Activated CD8-positive, alpha-beta memory T cell treated with anti-CD3 and anti-CD28 coated beads for 1 hour (primary cell): ENCODE data around the gene TEX2.
"Not testable (repeated sequence)": the region's sequence is repeated elsewhere in the genome, so short reads cannot be mapped to it uniquely, and the experiment has no call there.

ENCODE experiments used
- DNase-seq, 2 donors: peaks; one replicate each; pipeline ENCODE4 v3.0.0-alpha.2; 2020; ENCODE audit warnings: low read depth in 1 of 2; ENCODE audit errors: extremely low read depth in 1 of 2

The TEX2 gene

DNA sequence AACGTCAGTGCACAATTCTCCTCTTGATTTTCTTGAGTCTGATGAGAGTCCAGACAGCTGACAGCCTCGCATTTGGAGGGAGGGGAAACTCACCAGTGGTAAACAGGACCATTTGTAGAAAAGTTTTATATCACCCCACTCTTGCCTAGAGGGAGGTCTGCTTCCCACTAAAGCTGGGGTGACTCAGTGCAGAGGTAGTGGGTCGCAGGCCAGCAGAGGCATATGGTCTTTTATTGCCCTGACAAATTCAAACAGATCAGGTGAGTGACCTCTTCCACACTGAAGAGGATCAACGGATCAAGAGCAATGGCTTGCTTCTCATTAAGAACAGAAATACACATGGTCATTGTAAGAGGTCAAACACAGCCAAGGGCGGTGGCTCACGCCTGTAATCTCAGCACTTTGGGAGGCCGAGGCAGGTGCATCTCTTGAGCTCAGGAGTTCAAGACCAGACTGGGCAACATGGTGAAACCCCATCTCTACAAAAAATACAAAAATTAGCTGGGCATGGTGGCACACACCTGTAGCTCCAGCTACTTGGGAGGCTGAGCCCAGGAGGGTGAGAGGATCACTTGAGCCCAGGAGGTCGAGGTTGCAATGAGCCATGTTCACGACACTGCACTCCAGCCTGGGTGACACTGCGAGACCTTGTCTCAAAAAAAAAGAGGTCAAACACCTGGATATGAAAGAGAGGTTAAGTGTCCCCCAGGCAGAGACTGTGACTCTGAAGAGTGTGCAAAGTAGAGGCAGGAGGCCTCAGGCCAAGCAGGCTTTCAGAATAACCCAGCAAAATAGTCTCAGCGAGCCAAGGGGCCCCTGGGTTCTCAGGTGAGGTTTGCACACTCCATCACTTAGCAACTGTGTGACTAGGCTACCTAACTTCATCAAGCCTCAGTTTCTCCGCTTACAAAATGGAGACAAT is 76.6 kb downstream of the TEX2 start:
- no peak for DNase-seq

DNA sequence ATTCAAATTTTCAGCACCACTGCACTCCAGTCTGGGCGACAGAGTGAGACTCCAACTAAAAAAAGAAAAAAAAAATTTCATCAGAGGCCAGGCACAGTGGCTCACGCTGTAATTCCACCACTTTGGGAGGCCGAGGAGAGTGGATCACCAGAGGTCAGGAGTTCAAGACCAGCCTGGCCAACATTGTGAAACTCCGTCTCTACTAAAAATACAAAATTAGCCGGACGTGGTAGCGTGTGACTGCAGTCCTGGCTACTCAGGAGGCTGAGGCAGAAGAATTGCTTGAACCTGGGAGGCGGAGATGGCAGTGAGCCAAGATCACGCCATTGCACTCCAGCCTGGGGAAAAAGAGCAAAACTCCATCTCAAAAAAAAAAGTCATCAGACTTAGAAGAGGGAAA is 77.5 kb downstream of the TEX2 start:
- DNase-seq: not testable (repeated sequence)

DNA sequence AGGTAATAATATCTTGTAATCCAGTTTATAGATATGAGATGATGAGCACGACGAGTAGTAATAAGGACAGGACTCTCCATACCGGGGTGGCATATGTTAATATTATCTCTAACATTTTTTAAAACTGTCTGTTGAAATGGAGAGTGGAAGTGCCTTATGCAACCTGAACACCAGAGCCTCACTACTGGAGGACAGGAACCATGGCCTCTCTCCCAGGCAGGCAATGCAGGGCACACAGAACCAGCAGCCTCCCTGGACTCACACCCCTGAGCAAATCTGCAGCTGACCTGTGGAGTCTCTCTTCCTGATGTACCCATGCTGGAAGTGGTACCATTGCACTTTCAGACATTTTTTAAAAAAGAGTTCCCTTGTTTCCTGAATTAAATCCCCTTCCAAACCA is 78.0 kb downstream of the TEX2 start:
- DNase-seq: no peak

DNA sequence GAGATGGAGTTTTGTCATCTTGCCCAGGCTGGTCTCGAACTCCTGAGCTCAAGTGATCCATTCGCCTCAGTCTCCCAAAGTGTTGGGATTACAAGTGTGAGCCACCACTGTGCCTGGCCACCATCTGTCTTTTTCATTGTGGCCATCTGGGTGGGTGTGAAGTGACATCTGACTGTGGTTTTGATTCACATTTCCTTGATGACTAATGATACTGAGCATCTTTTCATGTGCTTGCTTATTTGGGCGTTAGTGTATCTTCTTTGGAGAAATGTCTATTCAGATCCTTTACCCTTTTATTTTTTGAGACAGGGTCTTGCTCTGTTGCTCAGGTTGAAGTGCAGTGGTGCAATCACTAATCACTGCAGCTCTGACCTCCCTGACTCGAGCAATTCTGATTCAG is 79.2 kb downstream of the TEX2 start:
- DNase-seq: no peak

DNA sequence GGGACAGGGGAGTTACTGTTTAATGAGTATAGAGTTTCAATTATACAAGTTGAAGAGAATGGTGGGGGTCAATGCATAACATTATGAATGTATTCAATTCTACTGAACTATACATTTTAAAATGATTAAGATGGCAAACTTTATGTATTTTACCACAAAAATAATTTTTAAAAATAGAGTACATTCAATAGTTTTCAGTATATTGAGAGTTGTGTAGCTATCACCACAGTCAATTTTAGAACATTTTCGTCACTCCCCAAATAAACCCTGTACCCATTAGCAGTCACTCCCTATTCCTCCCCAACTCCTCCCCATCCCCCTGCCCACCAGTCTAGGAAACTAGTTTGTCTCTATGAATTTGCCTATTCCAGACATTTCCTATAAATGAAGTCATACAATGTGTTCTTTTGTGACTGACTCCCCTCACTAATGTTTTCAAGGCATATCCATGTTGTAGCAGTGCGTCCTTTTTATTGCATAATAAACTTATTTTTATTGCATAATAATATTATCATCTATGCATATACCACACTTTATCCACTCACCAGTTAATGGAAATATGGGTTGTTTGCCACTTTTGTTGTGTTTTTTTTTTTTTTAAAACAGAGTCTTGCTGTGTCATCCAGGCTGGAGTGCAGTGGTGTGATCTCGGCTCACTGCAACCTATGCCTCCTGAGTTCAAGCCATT is 80.6 kb downstream of the TEX2 start:
- DNase-seq: no peak

DNA sequence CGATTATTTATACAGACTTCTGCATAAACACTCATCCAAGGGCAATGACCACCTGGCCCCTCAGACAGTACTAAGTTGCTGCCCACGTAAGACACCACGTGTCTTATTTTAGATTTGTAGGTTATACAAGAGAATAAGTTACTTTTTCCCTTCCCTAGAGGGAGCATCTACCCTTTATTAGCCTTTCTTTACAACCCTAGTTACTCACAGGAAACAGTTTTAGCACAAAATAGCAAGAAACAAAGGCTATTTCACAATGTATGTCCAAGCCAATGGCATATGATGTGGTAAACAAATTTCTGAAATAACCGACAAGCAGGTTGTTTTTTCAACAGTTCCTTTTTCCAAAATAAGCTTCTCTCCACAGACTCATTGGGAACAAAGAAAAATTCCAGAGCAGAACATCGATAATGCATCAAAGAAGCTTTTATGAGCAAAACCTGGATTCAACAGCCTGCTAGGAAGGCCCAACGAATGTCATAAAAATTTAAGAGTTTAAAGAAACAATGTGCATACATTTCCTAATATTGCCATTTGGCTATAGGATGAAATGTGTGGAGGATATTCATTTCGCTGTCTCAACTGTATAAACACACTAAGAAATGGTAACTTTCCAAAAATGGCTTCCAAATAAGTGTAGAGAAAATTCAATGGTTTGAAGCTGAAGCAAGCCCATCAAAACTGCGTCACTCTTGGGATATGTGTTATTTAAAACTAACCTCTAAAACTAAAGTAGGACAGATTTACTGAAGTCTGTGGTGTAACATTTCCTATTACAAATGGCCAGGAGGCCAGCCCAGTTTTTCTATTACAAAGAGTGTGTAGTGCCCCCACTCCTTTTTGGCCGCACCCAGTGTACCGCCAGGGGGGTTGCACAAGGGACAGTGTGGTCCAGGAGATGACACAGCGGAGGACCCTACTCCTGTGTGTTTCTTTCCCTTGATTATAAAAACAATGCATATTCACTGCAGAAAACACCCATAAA is 82.7 kb downstream of the TEX2 start:
- DNase-seq: no peak

DNA sequence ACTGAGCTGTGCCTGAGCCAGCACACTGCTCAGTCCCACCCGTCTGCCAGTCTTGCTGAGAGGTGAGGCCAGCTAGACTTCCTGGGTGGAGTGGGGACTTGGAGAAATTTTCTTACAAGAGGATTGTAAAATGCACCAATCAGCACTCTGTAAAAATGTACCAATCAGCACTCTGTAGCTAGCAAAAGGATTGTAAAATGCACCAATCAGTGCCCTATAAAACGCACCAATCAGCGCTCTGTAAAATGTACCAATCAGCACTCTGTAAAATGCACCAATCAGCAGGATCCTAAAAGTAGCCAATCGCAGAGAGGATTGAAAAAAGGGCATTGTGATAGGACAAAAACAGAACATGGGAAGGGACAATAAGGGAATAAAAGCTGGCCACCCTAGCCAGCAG is 84.0 kb downstream of the TEX2 start:
- not testable (repeated sequence) for DNase-seq

DNA sequence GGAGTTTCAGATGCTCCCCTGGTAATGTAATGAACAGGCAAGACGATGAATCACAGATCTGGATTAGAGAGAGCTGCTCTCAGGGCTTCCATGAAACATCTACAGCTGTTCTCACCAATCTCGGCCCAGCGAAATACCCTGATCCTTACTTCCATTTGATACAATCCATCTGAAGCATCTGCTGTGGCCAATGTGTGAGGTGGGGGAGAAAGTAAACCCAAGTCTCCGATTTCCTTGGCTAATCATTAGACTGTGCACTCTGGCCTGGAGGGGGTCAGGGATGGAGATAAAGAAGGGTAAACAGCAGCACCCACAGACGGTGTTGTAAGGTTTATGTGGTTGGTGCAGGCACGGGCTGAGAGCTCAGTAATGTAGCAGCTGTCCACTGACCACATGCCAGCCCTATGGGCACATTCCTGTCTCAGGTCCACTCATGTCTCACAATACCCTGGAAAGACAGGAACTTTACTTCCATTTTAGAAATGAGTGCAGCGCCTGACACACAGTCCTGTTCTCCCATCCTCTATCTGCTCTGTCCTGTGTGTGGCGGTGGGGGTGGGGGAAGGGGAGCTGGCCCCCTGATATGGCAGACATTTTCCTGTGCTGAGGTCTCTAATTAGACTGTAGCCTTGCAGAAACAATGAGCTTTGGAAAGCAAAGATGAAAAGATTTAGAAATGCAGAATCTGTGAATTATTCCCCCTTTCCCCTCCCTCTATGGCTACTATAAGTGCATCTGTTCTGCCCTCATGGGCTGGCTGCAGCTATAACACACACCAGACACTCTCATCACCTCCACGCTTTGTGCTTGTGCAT is 84.8 kb downstream of the TEX2 start:
- no peak for DNase-seq

DNA sequence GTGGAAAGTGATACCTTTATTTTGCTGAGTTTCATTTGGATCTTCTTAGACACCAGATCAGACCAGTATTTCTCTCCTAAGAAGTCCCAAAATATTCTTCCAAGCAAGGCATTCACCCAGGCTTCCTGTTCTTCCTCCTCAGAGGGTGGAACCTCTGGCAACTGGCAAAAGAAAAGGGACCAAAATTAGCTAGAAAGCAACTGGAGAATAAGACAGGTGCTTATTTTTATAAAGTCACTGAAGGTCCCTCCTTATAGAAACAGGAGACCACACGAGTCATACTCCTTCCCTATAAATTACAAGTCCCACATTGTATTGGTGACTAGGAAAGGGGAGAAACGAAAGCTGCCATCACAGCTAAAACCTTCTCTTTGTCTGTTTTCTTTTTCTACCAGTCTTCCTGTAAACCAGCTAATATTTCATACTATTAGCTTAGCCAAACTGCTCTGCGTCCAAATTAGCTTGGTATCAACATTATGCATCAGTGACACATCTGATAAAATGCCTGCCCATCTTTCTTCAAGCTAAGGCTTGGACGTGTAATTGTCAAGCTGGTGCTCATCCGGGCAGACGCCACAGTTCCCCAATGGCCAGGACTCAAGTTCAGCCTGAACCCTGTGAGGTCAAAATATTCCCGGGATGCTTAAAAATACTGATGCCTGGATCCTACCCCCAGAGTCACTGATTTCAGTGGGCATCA is 85.6 kb downstream of the TEX2 start:
- no peak for DNase-seq

DNA sequence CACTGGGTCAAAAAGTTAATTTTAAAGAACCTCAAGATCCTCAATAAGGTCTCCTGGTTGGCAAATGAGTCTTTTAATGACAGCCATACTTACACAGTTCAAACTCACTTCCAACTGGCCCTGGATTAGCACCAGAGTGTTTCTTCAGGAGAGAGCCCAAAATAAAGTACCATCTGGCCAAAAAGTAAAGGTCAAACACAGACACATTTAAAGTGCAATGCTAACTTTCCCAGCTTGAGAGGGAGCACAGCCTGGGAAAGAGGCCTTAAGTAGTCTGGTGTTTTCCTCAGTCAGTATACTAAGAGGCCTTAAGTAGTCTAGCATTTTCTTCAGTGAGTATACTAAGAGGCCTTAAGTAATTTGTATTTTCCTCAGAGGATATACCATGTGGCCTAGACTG is 86.5 kb downstream of the TEX2 start:
- DNase-seq: no peak

DNA sequence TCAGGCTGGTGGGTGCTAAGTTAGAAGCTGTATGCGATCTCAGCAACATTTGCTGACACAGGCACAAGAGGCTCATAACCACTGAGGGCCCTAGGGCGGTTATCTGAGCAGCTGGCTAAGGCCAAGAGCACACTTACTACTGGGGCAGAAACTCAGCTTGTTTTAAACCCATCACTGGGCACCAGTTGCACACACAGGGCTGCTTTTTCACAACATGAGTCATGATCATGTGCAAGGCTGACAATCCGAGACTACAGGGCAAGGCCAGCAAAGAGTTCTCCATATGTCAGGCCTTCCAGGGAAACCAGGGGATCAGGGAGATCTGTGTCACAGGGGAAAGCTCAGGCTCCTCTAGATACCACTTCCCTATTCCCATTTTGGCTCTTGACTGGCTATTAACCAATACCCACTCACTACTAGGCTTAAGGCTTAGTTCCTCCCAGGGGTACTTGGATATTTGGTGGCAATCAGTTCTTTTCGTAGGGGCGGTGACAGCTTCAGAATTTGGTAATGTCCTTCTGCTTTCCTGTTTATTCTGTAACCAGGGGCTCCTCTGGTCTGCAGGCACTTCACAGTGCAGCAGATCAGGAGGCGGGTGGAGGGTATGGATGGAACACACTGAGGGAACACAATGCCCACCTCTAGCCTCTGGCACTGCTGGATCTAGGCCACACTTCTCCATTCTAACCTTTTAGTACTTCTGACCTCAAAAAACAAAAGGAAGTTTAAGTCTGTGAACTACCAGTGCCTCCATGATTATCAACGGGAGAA is 88.2 kb downstream of the TEX2 start:
- no peak for DNase-seq

DNA sequence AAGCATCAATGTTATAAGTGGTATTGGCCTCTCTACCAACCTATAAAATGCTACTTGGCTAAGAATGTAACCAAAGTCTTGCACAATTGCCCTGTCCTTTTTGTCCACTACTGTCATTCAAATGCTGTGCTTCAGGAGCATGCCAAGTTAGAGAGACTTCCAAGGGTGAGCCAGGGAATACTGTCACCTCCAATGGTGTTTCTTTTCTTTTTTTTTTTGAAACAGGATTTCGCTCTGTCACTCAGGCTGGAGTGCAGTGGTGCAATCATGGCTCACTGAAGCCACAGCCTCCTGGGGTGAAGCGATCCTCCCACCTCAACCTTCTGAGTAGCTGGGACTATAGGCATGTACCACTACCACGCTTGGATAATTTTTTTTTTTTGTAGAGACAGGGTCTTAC is 89.4 kb downstream of the TEX2 start:
- no peak for DNase-seq

DNA sequence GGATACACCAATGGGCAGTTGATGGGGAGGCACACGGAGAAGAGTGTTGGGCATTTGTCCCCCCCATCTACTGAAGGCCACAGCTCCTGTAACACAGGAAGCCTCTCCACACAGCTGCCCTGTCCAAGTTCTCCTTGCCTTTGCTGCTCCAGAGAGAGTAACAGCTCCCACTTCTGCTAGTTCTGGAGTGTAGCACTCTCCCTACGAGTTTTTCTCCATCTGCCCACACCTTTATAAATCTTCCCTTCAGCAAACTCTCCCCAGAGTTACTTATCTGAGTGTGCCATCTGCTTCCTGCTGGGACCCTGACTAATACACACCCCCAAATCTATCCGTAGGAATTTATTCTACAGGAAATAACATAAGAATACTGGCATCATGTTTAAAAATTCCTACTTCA is 90.5 kb downstream of the TEX2 start:
- DNase-seq: no peak

DNA sequence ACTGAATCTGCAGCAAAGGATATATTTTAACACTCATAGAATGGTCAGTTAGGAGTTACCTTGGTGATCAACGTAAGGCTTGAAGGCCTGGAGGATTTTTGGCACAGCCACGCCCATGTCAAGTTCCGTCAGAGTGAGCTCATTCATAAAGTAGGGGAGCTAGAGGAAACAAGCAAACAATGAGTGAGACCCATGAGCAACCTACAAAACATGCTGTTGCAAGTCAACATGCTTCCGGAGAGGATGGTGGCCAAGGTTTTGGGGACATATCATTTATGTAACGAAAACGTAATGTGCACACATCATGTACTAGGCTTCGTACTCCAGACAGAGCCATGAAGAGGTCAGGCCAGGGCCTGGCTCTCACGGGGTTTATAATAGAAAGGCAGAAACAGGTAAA is 92.0 kb downstream of the TEX2 start:
- DNase-seq: no peak

DNA sequence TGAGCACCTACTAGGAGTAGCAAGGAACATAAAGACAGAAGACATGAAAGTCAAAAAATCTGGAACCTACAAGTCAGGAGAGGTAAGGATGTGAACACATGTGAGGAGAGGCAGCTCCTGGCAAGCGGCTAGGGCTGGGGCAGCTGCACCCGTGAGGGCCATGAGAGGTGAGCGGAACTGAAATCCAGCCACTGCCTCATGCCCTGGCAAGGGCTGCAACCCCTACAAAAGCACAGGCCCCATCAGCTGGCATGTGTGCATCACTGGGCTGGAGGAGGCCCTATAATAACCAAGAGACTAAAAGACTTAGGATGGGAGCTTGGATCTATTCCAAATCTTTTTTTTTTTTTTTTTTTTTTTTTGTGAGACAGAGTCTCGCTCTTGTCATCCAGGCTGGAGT is 92.8 kb downstream of the TEX2 start:
- no peak for DNase-seq

DNA sequence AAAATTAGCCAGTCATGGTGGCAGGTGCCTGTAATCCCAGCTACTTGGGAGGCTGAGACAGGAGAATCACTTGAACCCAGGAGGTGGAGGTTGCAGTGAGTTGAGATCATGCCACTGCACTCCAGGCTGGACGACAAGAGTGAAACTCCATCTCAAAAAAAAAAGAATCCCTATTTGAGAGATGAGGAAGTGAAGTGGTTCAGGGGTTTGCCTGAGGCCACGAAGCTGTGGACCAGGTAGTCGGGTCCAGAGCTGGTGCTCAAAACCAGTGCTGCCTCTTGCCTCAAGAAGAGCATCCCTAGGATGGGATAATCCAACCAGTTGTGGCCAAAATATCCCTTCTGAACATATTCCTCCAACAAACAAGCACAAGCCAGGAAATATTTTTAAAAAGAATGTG is 95.4 kb downstream of the TEX2 start:
- not testable (repeated sequence) for DNase-seq

DNA sequence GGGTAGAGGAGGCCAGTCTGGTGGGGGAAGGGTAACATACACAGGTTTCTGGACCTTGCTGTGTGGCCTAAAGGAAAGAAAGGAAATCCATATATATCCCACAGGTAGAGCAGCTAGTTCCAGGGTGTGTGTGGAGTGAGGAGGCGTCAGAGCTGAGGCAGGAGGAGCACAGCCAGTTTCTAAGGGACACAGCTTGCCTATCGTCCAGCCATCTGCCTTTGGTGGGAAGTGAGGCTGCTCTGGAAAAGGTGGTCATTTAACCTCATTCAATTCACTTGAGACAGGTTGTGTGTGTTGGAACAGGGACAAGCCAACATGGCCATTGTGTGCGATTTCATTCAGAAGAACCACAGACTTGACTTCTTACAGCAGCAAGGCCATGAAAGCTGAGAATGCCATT is 96.2 kb downstream of the TEX2 start:
- no peak for DNase-seq

DNA sequence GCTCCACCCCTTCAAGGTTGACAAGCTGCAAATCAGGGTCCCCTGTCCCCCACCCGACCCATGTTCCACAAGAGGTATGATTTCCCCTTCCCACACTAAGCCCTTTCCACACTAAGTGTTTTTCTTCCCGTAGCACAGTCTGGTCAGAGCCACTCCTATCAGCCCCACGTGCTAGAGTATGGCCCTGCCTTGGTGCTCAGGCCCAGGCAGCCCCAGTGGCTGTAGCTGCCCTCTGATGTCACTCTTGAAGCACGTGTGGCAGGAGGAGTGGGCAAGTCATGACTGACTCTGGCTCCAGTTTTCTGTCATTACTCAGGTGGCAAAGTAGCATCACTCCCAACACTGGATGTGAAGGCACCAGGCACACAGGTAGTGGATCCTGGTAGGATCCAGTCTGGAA is 97.7 kb downstream of the TEX2 start:
- DNase-seq: no peak
